NCI-H1436 treated with DMSO at 0.1 percent for 48 hours (cell line): ENCODE results near the gene EGFLAM.

Experiments used
- DNase-seq: peaks from one replicate; lab custom pipeline; 2025; lab: John Stamatoyannopoulos, UW

The EGFLAM gene

DNA sequence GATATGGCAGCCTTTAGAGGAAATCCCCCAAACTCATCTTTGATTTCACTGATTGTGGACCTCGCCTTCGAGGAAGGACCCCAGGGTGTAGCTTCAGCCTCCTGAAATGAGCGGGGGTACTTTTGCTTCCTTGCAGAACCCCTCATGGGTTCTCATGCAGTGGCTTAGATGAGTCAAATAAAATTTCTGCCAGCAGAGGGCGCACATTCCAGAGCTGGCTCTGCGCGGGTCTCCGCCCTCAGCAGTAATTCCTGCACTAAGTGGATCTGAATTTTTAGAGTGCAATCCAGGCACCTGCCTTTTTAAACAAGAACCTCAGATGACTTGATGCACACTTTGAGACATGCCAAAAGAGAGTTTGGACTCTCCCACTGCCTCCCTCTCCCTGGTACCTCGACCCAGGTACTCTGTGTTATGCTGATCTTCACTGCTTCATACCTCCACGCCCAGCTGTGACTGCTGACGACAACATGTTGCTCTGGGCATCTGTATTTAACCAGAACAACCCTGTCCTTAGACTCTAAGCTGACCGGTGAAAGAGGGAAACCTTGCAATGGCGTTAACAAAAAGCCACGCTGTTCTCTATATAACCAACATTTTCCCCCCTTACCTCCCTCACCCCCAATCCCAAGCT is 7.3 kb downstream of the EGFLAM start:
- DNase-seq: no peak

DNA sequence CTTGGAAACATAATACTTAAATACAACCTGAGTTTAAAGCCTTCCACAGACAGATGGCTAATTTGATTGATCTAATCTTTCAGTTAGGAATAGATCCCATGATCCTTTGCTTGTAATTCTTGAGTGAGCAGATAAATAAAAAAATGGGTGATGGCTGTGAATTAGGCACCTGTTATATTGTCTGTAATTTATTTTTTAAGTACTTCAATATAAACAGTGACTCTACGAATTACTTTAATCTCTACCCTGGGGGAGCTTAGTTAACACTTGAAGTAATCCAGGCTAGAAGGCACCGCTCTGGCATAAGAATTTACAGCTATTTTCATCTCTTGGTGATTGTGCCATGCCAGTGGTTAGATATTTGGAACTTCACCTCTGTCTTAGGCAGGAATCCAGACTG is 9.0 kb downstream of the EGFLAM start:
- no peak for DNase-seq

DNA sequence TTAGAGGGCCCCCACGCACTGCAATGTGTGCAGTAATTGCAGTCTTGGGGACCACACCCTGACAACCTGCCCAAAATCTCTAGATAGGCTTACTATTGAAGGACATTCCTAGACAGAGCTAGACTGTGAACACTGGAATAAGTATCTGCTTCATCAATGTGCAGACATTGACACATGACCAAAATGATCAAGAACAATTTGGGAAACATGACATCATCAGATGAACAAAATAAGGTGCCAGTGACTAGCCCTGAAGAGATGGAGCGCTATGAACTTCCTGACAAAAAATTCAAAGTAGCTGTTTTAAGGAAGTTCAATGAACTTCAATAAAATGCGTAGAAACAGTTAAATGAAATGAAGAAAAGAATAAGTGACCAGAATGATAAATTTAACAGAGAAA is 15.3 kb downstream of the EGFLAM start:
- no peak for DNase-seq

DNA sequence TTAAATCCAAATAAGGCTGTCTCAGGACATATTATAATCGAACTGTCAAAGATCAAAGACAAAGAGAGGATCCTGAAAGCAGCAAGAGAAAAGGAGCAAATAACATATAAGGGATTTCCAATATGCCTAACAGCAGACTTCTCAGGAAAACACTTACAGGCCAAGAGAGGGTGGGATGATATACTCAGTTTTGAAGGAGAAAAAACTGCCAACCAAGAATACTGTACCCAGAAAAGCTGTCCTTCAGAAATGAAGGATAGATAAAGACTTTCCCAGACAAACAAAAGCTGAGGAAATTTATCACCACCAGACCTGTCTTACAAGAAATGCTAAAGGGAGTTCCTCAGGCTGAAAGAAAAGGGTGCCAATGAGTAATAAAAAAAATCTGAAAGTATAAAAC is 16.0 kb downstream of the EGFLAM start:
- DNase-seq: no peak

DNA sequence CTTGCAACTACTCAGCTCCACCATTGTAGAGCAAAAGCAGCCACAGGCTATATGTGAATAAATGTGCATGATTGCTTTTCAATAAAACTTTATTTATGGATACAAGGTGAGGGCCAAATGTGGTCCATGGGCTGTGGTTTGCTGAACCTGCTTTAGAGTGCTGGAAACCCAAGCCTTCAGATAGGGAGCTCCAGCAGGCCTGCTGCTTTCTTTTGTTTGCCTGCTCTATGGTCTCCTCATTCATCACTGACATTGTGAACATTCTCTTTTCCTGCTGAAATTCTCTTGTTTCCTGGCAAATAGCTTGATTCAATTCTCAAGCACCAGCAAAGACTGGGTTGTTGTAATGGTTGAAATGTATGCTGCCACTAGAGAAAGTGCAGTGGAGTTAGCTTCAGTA is 26.0 kb downstream of the EGFLAM start:
- no peak for DNase-seq

DNA sequence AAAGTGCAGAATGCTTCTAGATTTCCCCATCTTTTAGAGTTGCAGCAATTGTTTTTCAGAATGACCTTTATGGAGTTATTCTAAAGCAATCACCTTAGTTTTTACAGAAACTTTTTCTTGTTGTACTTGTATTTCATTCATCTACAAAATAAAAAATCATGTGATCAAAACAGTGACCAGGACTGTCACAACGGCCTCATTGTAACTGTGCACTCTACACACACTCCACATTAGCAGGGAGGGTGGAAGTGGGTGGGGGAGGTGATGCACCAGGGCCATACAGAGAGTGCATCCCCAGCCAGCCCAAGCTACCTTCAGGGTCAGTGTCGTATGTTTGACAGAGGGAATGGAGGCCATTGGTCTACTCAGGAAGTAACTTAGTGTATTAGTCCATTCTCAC is 26.9 kb downstream of the EGFLAM start:
- DNase-seq: no peak

DNA sequence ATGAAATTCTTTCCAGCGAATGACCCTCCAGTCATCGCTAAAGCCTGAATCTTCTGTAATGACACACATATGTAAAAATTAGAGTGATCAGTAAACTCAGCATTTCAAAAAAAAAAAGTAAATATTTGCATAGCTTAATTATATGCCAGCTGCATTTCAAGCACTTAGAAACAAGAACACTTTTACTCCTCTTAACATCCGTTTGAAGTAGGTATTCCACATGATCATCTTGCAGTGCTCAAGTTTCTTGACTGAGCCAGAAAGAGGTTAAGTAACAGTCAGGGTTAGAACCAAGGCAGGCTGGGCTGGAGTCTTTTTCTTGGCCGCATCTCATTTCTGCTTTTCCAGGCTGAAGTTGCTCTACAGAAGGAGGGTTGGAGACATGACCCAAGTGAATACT is 27.6 kb downstream of the EGFLAM start:
- DNase-seq: no peak

DNA sequence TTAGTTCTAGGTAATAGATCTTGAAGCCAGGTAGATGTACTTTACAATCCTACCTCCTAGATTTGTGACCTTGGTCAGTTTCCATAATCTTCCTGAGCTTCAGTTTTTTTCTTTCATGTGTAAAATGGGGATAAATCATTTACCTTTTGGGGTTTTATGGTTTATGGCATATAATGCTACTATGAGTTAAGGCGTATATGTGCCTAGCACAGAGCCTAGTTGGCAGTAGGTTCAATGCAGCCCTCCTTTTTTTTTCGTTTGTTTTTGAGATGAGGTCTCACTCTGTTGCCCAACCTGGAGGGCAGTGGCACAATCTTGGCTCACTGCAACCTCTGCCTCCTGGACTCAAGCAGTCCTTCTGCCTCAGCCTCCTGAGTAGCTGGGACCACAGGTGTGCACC is 28.8 kb downstream of the EGFLAM start:
- DNase-seq: no peak

DNA sequence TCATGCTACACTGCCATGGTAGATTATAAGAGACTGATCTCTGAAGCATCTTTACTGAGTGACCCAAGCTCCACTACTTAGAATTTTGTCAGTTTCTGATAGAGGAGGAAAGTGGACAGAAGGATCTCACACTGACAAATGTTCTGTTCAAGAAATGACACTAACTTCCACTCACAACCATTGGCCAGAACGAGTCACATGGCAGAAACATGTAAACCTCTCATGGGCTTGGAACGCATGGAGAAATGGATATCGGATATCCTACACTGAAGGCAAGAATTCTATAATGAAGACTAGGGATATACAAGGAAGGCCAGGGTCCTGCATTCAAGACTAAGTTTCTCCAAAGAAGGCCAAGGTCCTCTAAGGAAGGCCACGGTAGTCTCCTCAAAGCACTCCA is 31.1 kb downstream of the EGFLAM start:
- no peak for DNase-seq

DNA sequence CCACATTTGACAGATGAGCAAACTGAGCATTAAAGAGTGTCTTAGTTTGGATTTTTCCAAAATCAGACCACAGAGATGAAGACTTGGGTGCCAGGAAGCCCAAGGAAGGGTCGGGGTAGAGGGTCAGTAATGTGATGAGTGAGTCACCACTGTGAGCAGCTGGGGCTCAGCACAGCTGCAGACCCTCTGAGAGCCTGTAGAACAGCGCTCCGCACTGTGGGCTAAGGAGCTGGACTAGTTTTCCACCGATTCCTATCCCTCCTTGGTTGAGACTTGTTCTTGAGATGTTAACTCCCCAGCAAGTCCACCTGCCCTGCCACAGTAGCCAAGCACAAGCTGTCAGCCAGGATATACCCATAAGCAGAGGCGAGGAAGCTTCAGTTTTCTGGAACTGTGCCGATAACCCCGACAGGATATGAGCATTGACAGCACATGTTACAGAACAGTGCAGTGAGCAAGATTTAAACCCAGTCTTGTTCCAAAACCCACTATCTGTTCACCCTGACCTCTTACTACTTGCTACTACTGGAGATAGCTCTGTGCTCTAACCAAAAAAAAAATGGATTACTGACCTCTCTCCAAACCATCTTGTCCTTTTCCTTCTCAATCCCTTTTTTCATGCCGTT is 31.8 kb downstream of the EGFLAM start:
- no peak for DNase-seq

DNA sequence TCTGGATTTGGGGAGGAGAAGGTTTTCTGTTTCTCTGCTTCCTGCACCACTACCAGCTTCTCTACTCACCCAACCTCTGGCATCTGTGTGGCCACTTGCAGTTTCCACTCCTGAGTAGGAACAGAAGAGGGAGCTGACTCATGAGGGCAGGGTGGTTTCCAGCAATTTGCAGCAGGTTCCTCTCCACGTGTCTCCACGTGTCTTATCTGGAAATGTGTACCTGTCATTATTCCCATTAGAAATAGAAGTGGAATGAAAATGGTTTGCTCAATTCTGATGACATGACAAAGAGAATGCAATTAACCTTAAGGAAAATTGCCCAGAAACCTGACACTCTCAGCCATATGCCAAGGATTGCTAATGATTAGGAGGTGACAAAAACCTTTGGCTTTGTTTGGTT is 33.0 kb downstream of the EGFLAM start:
- no peak for DNase-seq

DNA sequence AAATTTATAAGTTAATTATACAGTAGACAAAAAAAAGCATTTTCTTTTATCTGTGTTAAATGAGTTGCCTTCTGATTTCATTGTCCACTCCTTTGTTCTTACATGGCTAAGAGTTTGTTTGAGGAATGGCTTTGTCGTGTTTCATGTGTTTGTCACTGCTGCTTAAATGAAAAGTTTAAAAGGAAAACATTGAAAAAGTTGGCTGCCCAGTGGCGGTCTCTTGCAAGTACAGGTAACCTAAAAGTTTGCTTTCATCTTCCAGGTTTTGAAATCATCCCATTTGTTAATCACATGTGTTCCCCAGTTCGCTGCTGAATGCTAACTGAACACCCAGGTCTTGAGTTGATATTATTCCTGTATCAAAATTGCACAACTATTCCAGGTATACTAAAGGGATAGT is 33.9 kb downstream of the EGFLAM start:
- DNase-seq: no peak

DNA sequence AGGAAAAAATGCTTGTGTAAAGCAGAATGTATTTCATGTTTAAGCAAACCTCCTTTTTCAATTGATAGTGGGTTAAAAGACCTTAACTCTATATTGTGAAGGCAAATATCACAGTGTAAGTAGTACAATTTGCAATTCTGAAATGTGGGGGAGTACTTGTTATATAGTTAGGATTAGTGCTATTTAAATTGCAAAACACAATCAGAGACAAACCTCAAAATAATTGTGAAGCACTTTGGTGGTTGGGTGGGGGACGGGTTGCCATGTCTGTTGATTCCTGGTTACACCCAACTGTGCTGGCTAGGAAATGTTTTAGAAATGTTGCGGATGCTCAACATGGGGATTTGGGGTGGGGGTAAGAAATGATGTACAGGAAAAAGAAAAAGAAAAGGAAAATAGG is 37.4 kb downstream of the EGFLAM start:
- no peak for DNase-seq

DNA sequence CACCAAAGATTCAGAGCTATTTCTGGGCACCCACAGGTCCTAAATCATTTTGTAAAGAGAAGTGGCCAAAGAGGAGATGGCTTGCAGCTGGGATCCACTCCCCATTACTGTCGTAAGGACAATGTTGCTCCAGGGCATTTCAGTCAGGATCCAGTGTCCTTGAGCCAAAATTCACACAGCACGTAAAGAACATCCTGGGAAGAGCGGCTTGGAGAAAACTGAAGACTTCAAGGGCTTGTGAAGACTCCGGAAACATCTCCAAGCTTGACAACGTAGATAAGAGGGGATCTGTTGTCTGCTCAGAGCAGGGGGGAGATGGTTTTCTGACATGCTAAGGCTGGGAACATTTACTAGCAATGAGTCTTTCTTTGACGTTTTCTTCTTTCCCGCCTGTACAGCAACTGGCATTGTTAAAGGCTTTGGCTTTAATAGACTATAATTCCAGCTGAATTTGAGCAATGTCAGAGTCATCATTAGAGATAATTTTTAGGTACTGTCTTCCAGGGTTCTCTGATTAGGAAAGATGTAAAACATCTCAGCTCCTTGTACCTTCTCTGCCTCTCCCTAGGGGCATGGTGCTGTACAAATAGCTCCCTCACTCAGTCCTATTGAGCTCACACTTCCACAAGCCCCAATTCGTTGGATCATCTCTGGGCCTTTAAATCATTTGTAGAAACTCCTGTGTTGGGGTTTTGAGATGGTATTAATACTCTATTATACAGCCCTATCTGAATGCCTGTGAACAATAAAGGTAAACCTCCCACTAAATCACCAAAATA is 39.7 kb downstream of the EGFLAM start:
- no peak for DNase-seq

DNA sequence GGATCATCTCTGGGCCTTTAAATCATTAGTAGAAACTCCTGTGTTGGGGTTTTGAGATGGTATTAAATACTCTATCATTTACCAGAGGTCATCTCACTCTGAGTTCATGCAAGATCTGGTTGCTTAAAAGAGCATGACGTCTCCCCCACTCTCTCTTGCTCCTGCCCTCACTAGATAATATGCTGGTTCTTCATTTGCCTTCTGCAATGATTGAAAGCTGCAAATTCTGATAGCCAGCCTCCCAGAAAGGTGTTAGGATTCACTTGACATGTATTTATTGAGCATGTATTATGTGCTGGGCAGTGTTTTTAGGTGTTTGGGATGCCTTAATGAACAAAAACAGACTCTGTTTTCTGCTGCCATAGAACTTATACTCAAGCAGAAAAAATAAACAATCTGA is 41.2 kb downstream of the EGFLAM start:
- DNase-seq: no peak

DNA sequence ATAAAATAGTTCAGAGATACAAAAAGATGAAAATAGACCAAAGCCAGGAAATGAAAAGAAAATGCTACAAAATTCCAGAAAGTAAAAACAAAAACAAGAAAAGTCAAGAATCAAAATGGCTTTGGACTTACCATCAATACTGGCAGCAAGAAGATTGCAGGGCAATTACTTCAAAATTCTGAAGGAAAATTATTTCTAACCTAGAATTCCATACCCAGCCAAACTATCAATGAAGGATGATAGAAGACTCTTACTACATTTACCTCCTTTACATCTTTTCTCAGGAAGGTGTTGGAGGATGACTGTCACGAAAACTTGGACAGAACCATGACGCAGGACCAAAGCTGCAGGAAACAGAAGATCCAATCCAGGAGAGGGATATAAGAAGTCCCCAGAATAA is 46.8 kb downstream of the EGFLAM start:
- DNase-seq: no peak

DNA sequence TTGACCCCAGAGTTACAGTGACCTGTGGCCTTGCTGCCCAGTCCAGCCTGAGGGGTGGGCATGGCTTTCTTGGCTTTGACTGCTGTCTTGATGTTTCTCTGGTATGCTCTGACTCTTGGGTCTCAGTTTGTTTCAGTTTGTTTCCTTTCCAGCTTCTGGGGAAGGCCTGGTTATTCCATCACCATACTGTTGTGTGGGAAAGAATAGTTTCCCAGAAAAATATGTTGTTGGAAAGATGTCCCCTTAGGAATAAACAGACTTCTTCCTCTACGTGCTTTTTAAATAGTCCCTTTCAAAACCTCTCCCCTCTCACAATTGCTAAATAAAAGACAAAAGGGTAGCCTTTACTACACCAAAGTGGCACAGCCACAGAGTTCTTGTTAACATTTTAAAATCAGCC is 49.5 kb downstream of the EGFLAM start:
- no peak for DNase-seq

DNA sequence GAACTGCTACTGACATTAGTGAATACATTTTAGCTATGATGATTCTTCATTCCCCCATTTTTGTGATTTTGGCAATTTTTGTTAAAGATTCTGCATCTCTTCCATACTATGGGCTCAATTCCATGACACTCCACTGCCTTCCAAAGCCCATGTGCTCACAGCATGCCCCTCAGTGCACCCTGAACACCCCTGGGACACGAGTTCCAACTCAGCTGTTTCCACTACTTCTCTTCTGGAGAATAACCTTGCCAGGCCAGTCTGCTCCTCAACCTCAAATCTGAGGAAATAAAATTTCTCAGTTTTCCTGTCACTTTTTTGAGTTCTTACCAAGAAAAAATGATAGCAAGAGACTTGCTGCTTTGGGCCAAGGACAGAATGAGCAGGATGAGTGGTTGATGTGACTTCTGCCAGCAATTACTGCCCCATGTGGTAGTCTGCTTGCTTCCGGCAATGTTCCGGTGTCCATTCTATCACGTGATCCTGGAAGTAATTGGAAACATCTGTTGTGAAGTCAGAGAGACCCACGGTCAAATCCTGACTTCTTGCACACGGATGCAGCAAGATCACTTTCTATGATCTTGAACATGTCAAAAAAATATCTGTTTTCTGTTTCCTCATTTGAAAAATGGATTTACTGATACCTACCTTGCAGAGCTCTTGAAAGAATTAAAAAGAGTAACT is 58.3 kb downstream of the EGFLAM start:
- no peak for DNase-seq

DNA sequence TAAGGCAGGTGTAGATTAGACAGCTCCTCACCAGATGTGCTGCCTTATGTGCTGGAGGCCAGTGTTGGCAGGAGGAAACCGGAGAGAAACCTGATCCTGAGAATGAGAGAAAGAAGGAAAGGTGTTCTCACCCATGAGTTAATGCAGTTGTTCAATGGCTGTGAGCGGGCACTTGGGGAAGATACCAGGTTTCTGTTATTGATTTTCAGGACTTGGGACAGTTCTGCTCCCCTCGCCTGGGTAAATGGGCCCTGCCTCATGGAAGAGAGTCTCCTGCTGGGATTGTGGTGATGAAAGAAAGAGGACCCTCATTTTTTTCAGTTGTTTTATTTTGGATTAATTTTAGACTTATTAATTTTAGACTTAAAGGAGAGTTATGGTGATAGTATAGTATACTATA is 59.5 kb downstream of the EGFLAM start:
- DNase-seq: no peak

DNA sequence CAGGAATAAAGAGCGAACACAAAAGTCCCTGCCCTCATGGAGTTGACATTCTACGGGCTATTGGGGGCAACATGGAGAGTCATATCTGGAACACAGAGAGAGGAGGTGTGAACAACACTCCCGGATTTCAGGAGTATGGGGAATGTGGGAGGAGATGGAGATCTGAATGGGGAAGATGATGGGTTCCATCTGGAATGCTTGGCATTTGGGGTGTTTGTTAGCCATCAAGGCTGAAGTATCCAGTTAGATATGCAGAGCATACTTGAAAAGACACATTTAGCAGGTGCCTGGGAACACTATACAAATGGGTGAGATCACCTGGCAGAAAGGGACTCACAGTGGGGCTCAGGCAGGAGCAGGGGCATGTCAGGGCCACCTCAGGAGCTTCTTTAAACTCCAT is 61.1 kb downstream of the EGFLAM start:
- DNase-seq: no peak

DNA sequence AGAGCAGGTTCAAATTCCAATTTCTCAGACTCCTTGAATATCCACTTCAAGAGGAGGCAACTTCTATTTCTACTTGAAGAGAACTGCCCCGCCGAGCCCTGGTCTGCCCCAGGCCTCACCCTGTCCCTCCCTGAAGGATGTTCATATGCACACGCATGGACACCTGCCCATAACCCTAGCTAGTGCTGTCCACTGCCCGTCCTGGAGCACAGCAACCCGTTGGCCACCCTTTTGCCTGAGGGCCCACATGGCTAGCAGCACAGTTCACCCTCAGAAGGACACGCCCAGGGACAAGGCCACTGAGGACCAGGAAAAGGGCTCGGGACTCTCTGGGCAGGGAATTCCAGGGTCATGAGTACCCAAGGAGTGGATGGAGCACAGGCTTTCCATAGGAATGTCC is 63.6 kb downstream of the EGFLAM start:
- no peak for DNase-seq

DNA sequence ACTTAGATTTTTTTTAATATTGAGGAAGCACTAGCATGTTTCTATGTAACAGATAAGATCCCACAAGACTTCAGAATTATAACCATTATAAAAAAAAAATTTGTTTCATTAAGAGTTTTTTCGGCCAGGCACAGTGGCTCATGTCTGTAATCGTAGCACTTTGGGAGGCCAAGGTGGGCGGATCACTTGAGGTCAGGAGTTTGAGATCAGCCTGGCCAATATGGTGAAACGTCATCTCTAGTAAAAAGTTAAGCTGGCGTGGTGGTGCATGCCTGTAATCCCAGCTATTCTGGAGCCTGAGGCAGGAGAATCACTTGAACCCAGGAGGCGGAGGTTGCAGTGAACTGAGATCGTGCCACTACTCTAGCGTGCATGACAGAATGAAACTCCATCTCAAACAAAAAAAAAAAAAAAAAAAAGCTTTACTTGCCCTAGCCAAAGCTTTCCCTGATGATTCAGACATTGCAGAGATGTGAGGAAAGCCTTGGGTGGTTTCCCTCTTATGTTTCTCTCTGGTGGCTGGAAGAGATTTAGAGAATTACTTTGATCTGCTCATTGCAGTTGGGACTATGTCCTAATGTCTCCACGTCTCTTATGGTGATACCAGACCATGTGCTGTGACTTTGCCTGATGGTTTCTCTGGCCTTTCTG is 65.4 kb downstream of the EGFLAM start:
- no peak for DNase-seq
